K562 (cell line): ENCODE measurements around the gene DCTN1. TPM values are rescaled to one million over a fixed set of nuclear protein-coding genes. Genes with fewer than 3 reads are reported as not detected.

ENCODE experiments used
- ATAC-seq: fragments of 200-7000 bp; cut with Tn5 transposase; 3 replicates; pipeline ENCODE4 v1.9.1; 2020; ENCODE audit warnings: moderate library complexity
- BruUV-seq: library from RNA; stranded (reverse); fragments of 400-500 nt; replicated peaks from 2 replicates; lab custom pipeline; 2021; lab: Mats Ljungman, UMichigan
- CTCF ChIA-PET: fragments of 300-600 bp; formaldehyde crosslinking; extraction: SDS; loops from one replicate; lab custom pipeline; 2021; ENCODE audit warnings: low intra/inter-chr PET ratio; lab: Yijun Ruan, JAX
- POLR2A ChIA-PET: fragments of 300-600, 350-650 bp; sonication (Branson Sonifier 250); formaldehyde crosslinking; extraction: SDS; loops from one replicate; lab custom pipeline; 2021; ENCODE audit warnings: antibody characterized with exemption, inconsistent platforms; lab: Yijun Ruan, JAX
- DNase-seq, 4 experiments: peaks; one replicate each; pipeline versions ENCODE4 v3.0.0 to v3.0.0-alpha.2; 2011 to 2018; ENCODE audit warnings: low spot score in 3 of 4, mixed read lengths in 3 of 4; ENCODE audit errors: extremely low read depth in 1 of 4
- FAIRE-seq: peaks from 2 replicates; lab custom pipeline; 2011; peaks lifted over from hg19 to GRCh38; lab: Jason Lieb, UNC
- H2AFZ ChIP-seq: 2 replicates; pipeline ENCODE4 v1.6.0; 2011; ENCODE audit warnings: low read depth, low read length, control low read depth, inconsistent platforms
- H3K27ac ChIP-seq: fragments of 200-600 bp; 3 replicates; pipeline ENCODE4 v1.8.0; 2011; ENCODE audit warnings: low read depth, mild to moderate bottlenecking, control low read depth, inconsistent platforms, low read length, moderate library complexity, mixed read lengths; ENCODE audit errors: extremely low read depth
- H3K27me3 ChIP-seq, 2 experiments: fragments of 300-600 bp in 1 of 2; 2 replicates in 1 of 2; 3 replicates in 1 of 2; pipeline versions ENCODE4 v1.6.0 to v1.8.0; 2011; ENCODE audit warnings: inconsistent platforms in 2 of 2, low read length in 2 of 2, mild to moderate bottlenecking in 1 of 2, mixed read lengths in 1 of 2, moderate library complexity in 1 of 2; ENCODE audit not compliant: control insufficient read depth in 2 of 2, insufficient read depth in 2 of 2
- H3K36me3 ChIP-seq: fragments of 300-600 bp; 3 replicates; pipeline ENCODE4 v1.8.0; 2011; ENCODE audit warnings: mild to moderate bottlenecking, low read length, inconsistent platforms; ENCODE audit not compliant: control insufficient read depth, insufficient read depth
- H3K4me1 ChIP-seq, 2 experiments: fragments of 200-600 bp in 1 of 2; replicated peaks in 1 of 2; 2 replicates in 1 of 2; 3 replicates in 1 of 2; pipeline versions ENCODE4 v1.5.1 to v1.8.0; 2011; ENCODE audit warnings: inconsistent platforms in 2 of 2, low read length in 2 of 2, mild to moderate bottlenecking in 1 of 2, mixed read lengths in 1 of 2, moderate library complexity in 1 of 2; ENCODE audit not compliant: control insufficient read depth in 2 of 2, insufficient read depth in 2 of 2
- H3K4me2 ChIP-seq: 2 replicates; pipeline ENCODE4 v1.6.1; 2011; ENCODE audit warnings: low read length, control low read depth, inconsistent platforms, mixed read lengths; ENCODE audit not compliant: insufficient read depth
- H3K4me3 ChIP-seq: fragments of 200-600 bp; sonication (generic), shearing (Covaris generic); 2 replicates; pipeline ENCODE4 v1.5.1; 2016; ENCODE audit warnings: control low read depth, inconsistent platforms
- H3K79me2 ChIP-seq: fragments of 200-600 bp; 3 replicates; pipeline ENCODE4 v1.8.0; 2011; ENCODE audit warnings: low read length, inconsistent platforms; ENCODE audit not compliant: control insufficient read depth, insufficient read depth
- H3K9ac ChIP-seq, 2 experiments: 2 replicates each; pipeline versions ENCODE4 v1.6.0 to v1.6.1; 2011; ENCODE audit warnings: low read depth in 2 of 2, low read length in 2 of 2, control low read depth in 1 of 2, inconsistent platforms in 1 of 2, mild to moderate bottlenecking in 1 of 2, mixed read lengths in 1 of 2; ENCODE audit not compliant: insufficient read depth in 1 of 2
- H3K9me1 ChIP-seq: one replicate; pipeline ENCODE4 v1.6.0; 2011; ENCODE audit warnings: inconsistent platforms, mild to moderate bottlenecking, low read length, moderate library complexity; ENCODE audit not compliant: control insufficient read depth, insufficient read depth
- H3K9me3 ChIP-seq: replicated peaks from 2 replicates; pipeline ENCODE4 v1.5.1; 2011; ENCODE audit warnings: low read depth, low read length, inconsistent platforms; ENCODE audit not compliant: control insufficient read depth, insufficient read depth
- H4K20me1 ChIP-seq: replicated peaks from 2 replicates; pipeline ENCODE4 v1.6.1; 2011; ENCODE audit warnings: low read length, inconsistent platforms, mixed read lengths; ENCODE audit not compliant: control insufficient read depth, insufficient read depth
- FOXA3 ChIP-seq, 2 experiments: fragments of 450-650 bp in 1 of 2; sonication (generic) in 1 of 2; formaldehyde crosslinking; IDR thresholded peaks in 1 of 2; conservative IDR thresholded peaks in 1 of 2; 2 replicates each; pipeline versions ENCODE4 v1.4.0 to v1.8.0; 2020 to 2022; ENCODE audit warnings: mild to moderate bottlenecking in 2 of 2, missing genetic modification reagents in 1 of 2
- FOXM1 ChIP-seq, 2 experiments: fragments of 450-650 bp in 1 of 2; sonication (generic) in 1 of 2; formaldehyde crosslinking in 1 of 2; IDR thresholded peaks; 2 replicates each; pipeline versions ENCODE4 v1.6.1 to v1.9.0; 2017 to 2022; ENCODE audit warnings: low read depth in 2 of 2, mild to moderate bottlenecking in 2 of 2, missing genetic modification reagents in 1 of 2, moderate library complexity in 1 of 2
- HNRNPK ChIP-seq: fragments of 200-400 bp; formaldehyde crosslinking; IDR thresholded peaks from one replicate; pipeline ENCODE4 v1.6.1; 2018; ENCODE audit warnings: mild to moderate bottlenecking, low read depth, low read length; ENCODE audit not compliant: poor library complexity, severe bottlenecking
- NFIC ChIP-seq: fragments of 450-650 bp; IDR thresholded peaks from 2 replicates; pipeline ENCODE4 v1.6.1; 2017; ENCODE audit warnings: mild to moderate bottlenecking, inconsistent platforms
- POU5F1 ChIP-seq: fragments of 150-350 bp; IDR thresholded peaks from 2 replicates; pipeline ENCODE4 v1.6.1; 2014; ENCODE audit warnings: borderline replicate concordance, low read length, low read depth, mild to moderate bottlenecking; ENCODE audit not compliant: partially characterized antibody
- ZBTB9 ChIP-seq: fragments of 450-650 bp; formaldehyde crosslinking; IDR thresholded peaks from 2 replicates; pipeline ENCODE4 v1.4.0; 2020; ENCODE audit warnings: mild to moderate bottlenecking, moderate library complexity
- ZKSCAN3 ChIP-seq: fragments of 250-450 bp; sonication (Bioruptor Pico); IDR thresholded peaks from 2 replicates; pipeline ENCODE4 v1.4.0; 2020
- ZNF184 ChIP-seq: sonication (generic); formaldehyde crosslinking; IDR thresholded peaks from 2 replicates; pipeline ENCODE4 v1.5.0; 2020; ENCODE audit warnings: missing genetic modification reagents
- ZNF79 ChIP-seq: fragments of 250-450 bp; sonication (Bioruptor Pico); IDR thresholded peaks from 2 replicates; pipeline ENCODE4 v1.4.0; 2020; ENCODE audit warnings: low read depth, mild to moderate bottlenecking, moderate library complexity
- WGBS: fragments of 100-300 bp; shearing (Covaris generic); methylation state at CpG from one replicate; pipeline ENCODE4 v1.1.6; 2016; ENCODE audit warnings: low coverage, mixed read lengths; ENCODE audit not compliant: insufficient coverage; ENCODE audit errors: missing lambda C conversion rate; 5-methylcytosine and 5-hydroxymethylcytosine counted together
- in situ Hi-C: fragments of 300-500 bp; cut with MboI; formaldehyde crosslinking; loops from 4 replicates; pipeline ENCODE4 v1.15.0; 2018; ENCODE audit warnings: inconsistent platforms, mixed read lengths
- intact Hi-C: fragments of 100-400 bp; cut with micrococcal nuclease; formaldehyde crosslinking; loops from 2 replicates; pipeline ENCODE4 v1.14.2; 2022
- polyA plus RNA-seq, 8 experiments: library from polyadenylated mRNA; depleted of rRNA in 4 of 8; stranded (reverse) in 5 of 8; unstranded in 3 of 8; fragments of >200 nt; fragmentation: Nextera tagmentation in 2 of 8; fragmentation: Illumina TruSeq in 1 of 8; extraction: Ambion mirVana in 2 of 8; extraction: Trizol in 1 of 8; gene quantifications; 2 replicates each; pipeline versions ENCODE4 v1.2.1 to v1.2.3, GENCODE V29; 2011 to 2014; ENCODE audit warnings: inconsistent platforms in 1 of 8, missing spikeins in 1 of 8
- total RNA-seq, 7 experiments: library from RNA; depleted of rRNA in 6 of 7; stranded (reverse); fragments of >200 nt in 6 of 7; fragmentation: Illumina TruSeq in 2 of 7; extraction: Trizol in 2 of 7; gene quantifications; 2 replicates each; pipeline versions ENCODE4 v1.2.1 to v1.2.3, GENCODE V29; 2011 to 2021; ENCODE audit warnings: low replicate concordance in 1 of 7
- TF ChIP-seq, protein P1 (sequence below): fragments of 450-650 bp; IDR thresholded peaks from 2 replicates; pipeline ENCODE4 v1.7.1; 2018; ENCODE audit warnings: mild to moderate bottlenecking, low read depth; ENCODE audit not compliant: partially characterized antibody

The DCTN1 gene
- total and polyA plus RNA-seq, 9 of the 15 experiments (the other 6 are each of a cell fraction or from before 2014, with no cell fraction given) = 23.9 to 71.7 (median 45.0) TPM

DNA sequence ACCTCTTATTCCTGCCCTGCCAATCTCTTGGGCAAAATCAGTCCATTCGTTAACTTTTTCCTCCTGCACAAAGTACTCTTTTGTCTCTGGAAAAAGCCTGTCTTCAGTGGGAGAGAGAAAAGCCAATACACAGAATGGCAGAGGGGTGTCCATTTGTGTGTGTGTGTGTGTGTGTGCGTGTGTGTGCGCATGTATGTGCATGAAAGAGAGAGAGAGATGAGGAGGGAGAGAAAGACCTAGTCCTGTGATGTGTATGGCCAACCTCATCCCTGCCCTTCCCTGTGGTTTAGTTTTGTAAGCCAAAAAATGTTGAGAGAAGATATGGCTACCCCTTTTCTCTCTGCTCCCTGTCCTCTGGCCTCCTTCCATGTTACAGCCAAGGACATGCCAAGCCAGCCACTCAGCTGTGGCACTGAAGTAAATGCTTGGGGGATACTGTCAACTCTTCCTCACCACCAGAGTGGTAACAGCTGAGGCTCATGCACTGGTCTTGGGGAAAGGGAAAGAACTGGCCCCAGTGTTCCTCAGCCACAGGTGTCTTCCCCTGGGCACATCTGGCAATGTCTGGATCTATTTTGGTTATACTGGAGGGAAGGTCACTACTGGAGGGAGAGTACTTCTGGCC is 47.4 kb downstream of the DCTN1 start:
- H3K4me1 ChIP-seq = peaks cover 0 to 7% of the 10 kb centered on the region in 2 experiments; a peak in 4 of 5 replicates
- H3K27me3 ChIP-seq = no peaks in the 10 kb centered on the region; a peak in 2 of 5 replicates
- no peaks in the 10 kb centered on the region for H3K36me3 ChIP-seq
- no peak overlapping the region for H3K4me2 ChIP-seq
- intact Hi-C loops (loop anchor here (2.0 to 10.0 kb wide), 4 partner anchors 68 to 508 kb away; partner anchors contain the start of gene STAMBP), in situ Hi-C loops (no loop called here)
- ChIA-PET POLR2A (interaction anchor here (1.0 kb wide), 1 partner anchor 8 kb away, joined by 3 read pairs; no protein-coding TSS in a partner anchor), CTCF (interaction anchor here (0.5 to 3.9 kb wide), 6 partner anchors 54 to 199 kb away, joined by 3 to 18 read pairs (median 4); no protein-coding TSS in a partner anchor)
- H4K20me1 ChIP-seq = no peaks in the 10 kb centered on the region
- no peak overlapping the region for H3K9ac ChIP-seq
- no peaks in the 10 kb centered on the region for H3K79me2 ChIP-seq
- 0% methylated on average over 3 of the region's 3 CpGs for WGBS
- no TSS peak for BruUV-seq
- no peak for DNase-seq
- H3K9me1 ChIP-seq = no peaks in the 10 kb centered on the region
- TF ChIP-seq ZKSCAN3 (CRISPR knock-in tag) = no peak
- no peak for TF ChIP-seq ZNF184 (CRISPR knock-in tag)
- no peak for TF ChIP-seq ZNF79 (CRISPR knock-in tag)
- TF ChIP-seq, protein P1, sequence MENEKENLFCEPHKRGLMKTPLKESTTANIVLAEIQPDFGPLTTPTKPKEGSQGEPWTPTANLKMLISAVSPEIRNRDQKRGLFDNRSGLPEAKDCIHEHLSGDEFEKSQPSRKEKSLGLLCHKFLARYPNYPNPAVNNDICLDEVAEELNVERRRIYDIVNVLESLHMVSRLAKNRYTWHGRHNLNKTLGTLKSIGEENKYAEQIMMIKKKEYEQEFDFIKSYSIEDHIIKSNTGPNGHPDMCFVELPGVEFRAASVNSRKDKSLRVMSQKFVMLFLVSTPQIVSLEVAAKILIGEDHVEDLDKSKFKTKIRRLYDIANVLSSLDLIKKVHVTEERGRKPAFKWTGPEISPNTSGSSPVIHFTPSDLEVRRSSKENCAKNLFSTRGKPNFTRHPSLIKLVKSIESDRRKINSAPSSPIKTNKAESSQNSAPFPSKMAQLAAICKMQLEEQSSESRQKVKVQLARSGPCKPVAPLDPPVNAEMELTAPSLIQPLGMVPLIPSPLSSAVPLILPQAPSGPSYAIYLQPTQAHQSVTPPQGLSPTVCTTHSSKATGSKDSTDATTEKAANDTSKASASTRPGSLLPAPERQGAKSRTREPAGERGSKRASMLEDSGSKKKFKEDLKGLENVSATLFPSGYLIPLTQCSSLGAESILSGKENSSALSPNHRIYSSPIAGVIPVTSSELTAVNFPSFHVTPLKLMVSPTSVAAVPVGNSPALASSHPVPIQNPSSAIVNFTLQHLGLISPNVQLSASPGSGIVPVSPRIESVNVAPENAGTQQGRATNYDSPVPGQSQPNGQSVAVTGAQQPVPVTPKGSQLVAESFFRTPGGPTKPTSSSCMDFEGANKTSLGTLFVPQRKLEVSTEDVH = no peak
- no peak for TF ChIP-seq HNRNPK
- no peak for TF ChIP-seq FOXA3 (CRISPR knock-in tag; conservative IDR thresholded peaks at IDR 0.05 in 1 of 2, IDR thresholded peaks at IDR 0.05 in 1 of 2)
- no peak for TF ChIP-seq POU5F1
- no peak for TF ChIP-seq NFIC
- TF ChIP-seq FOXM1 (IDR thresholded peaks at IDR 0.05; ENCODE audit: low read depth) = no peak
- TF ChIP-seq FOXM1 (CRISPR knock-in tag; IDR thresholded peaks at IDR 0.05; ENCODE audit: low read depth) = no peak
- no peak for TF ChIP-seq ZBTB9 (CRISPR knock-in tag)
- no peak for FAIRE-seq
- H3K9me3 ChIP-seq = no peaks in the 10 kb centered on the region
- no peak overlapping the region for H3K27ac ChIP-seq
- no peak; the same call in 2 of the 3 replicates for ATAC-seq
- H3K4me3 ChIP-seq = no peak overlapping the region
- no peak overlapping the region for H2AFZ ChIP-seq
